ENCODE measurements around the gene FOXE3.

The FOXE3 gene

DNA sequence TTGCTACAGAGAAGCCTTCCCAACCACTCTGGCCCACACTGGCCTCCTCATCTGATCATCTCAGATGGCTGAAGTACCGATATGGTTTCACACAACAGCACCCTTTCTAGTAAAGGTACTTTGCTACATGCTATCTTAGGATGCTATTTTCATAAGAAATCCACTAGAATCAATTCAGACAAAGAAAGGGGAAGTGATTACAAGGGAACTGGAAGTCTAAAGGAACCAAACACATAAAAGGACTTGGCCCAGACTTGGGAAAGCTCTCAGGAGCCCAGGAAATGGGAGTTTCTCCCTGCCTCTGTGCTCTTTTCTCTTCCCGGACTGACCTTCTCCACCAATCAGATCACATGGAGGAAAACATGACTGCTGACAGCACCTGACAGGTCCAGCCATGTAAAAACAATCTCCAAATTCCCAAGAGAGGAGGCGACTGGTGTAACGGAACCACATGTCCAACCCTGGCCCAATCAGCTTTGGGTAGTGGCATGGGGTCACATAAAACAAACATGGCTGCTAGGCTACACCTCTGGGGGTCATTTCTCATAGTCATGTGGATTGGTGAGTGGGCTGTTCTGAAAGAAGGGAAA lies 12.7 kb upstream of the FOXE3 start:
- TF ChIP-seq, protein P1, sequence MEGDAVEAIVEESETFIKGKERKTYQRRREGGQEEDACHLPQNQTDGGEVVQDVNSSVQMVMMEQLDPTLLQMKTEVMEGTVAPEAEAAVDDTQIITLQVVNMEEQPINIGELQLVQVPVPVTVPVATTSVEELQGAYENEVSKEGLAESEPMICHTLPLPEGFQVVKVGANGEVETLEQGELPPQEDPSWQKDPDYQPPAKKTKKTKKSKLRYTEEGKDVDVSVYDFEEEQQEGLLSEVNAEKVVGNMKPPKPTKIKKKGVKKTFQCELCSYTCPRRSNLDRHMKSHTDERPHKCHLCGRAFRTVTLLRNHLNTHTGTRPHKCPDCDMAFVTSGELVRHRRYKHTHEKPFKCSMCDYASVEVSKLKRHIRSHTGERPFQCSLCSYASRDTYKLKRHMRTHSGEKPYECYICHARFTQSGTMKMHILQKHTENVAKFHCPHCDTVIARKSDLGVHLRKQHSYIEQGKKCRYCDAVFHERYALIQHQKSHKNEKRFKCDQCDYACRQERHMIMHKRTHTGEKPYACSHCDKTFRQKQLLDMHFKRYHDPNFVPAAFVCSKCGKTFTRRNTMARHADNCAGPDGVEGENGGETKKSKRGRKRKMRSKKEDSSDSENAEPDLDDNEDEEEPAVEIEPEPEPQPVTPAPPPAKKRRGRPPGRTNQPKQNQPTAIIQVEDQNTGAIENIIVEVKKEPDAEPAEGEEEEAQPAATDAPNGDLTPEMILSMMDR (IDR thresholded peaks at IDR 0.05; ENCODE audit: borderline replicate concordance, insufficient read depth, low read depth, low read length): no peak
- H3K4me3 ChIP-seq (ENCODE audit: low read depth, low read length): no peak overlapping the region

- no peak overlapping the region for H3K4me3 ChIP-seq (ENCODE audit: low read depth, low read length)
- TF ChIP-seq, protein P1 (IDR thresholded peaks at IDR 0.05; ENCODE audit: borderline replicate concordance, insufficient read depth, low read depth, low read length): no peak
These were observed 10.4 kb upstream of the FOXE3 start for GRCh38 chr1:47405697-47406096.

- H3K4me3 ChIP-seq (ENCODE audit: low read depth, low read length): no peak overlapping the region
- TF ChIP-seq, protein P1 (IDR thresholded peaks at IDR 0.05; ENCODE audit: borderline replicate concordance, insufficient read depth, low read depth, low read length): no peak
These were observed 9.1 kb upstream of the FOXE3 start for GRCh38 chr1:47406966-47407365.

DNA sequence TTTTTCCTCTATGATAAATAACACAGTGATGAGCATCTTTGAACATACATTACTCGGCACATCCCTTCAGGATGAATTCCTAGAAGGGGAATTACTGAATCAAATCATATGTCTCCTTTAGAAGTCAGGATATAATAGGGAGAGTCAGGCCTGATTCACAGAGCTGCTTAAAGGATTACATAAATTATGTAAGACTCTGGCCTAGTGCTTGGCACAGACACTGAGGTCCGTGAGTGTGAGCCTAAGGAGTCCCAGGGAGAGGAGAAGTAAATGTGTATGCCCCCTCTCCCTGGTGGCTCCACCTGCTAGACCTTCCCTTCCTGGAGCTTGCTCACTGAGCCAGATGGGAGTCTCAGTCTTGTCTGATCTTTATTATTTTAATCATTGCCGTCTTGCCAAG lies 8.6 kb upstream of the FOXE3 start:
- TF ChIP-seq, protein P1 (IDR thresholded peaks at IDR 0.05; ENCODE audit: borderline replicate concordance, insufficient read depth, low read depth, low read length): no peak
- H3K4me3 ChIP-seq (ENCODE audit: low read depth, low read length): no peak overlapping the region

GRCh38 chr1:47409311-47410067 lies 6.6 kb upstream of the FOXE3 start:
- H3K4me3 ChIP-seq (ENCODE audit: low read depth, low read length): no peak overlapping the region
- TF ChIP-seq, protein P1 (IDR thresholded peaks at IDR 0.05; ENCODE audit: borderline replicate concordance, insufficient read depth, low read depth, low read length): no peak

GRCh38 chr1:47410068-47410455 lies 6.0 kb upstream of the FOXE3 start:
- H3K4me3 ChIP-seq (ENCODE audit: low read depth, low read length): no peak overlapping the region

More at GRCh38 chr1:47410068-47410455, 6.0 kb upstream of the FOXE3 start:
- TF ChIP-seq, protein P1 (IDR thresholded peaks at IDR 0.05; ENCODE audit: borderline replicate concordance, insufficient read depth, low read depth, low read length): no peak

Measured in GM12875 (cell line).